Tibial nerve (tissue), 4 donors: ENCODE results near the gene GP9. TPM values are rescaled to one million over a fixed set of nuclear protein-coding genes. Genes with fewer than 3 reads are reported as not detected.

Experiments
- DNase-seq, 2 donors: peaks; one replicate each; pipeline ENCODE4 v3.0.0-alpha.2; 2019; ENCODE audit warnings: low spot score in 2 of 2
- H3K27ac ChIP-seq, 4 donors: fragments of 200-600 bp; sonication (generic) in 3 of 4; one replicate each; pipeline ENCODE4 v1.5.1; 2017 to 2019; ENCODE audit warnings: mild to moderate bottlenecking in 1 of 4
- H3K27me3 ChIP-seq, 2 donors: fragments of 200-600 bp; sonication (generic) in 1 of 2; one replicate each; pipeline versions ENCODE4 v1.5.1 to v1.6.0; 2017 to 2019
- H3K36me3 ChIP-seq, 3 donors: fragments of 200-600 bp; sonication (generic); one replicate each; pipeline ENCODE4 v1.5.1; 2018 to 2019
- H3K4me1 ChIP-seq, 4 donors: fragments of 200-600 bp; sonication (generic) in 3 of 4; one replicate each; pipeline ENCODE4 v1.5.1; 2017 to 2019
- H3K4me3 ChIP-seq, 4 donors: fragments of 200-600 bp; sonication (generic) in 3 of 4; one replicate each; pipeline ENCODE4 v1.5.1; 2017 to 2019; ENCODE audit warnings: mild to moderate bottlenecking in 1 of 4, moderate library complexity in 1 of 4
- H3K9me3 ChIP-seq, 4 donors: fragments of 200-600 bp; sonication (generic) in 3 of 4; one replicate each; pipeline ENCODE4 v1.5.1; 2017 to 2019
- CTCF ChIP-seq, 5 experiments: fragments of 200-600 bp in 3 of 5; fragments of 450-650 bp in 2 of 5; sonication (generic) in 3 of 5; IDR thresholded peaks; one replicate each; pipeline ENCODE4 v1.5.1; 2016 to 2019; ENCODE audit warnings: antibody characterized with exemption in 5 of 5, mild to moderate bottlenecking in 3 of 5, moderate library complexity in 2 of 5
- EP300 ChIP-seq, 2 donors: sonication (generic); formaldehyde crosslinking; IDR thresholded peaks; one replicate each; pipeline ENCODE4 v1.6.1; 2017; ENCODE audit warnings: antibody characterized with exemption in 2 of 2, mild to moderate bottlenecking in 1 of 2
- POLR2A ChIP-seq, 2 donors: fragments of 450-650 bp; IDR thresholded peaks; one replicate each; pipeline ENCODE4 v1.6.1; 2017; ENCODE audit warnings: antibody characterized with exemption in 2 of 2, mild to moderate bottlenecking in 2 of 2, moderate library complexity in 2 of 2
- WGBS, 2 donors: methylation state at CpG; one replicate each; pipeline ENCODE4 v1.1.5; 2018; 5-methylcytosine and 5-hydroxymethylcytosine counted together
- total RNA-seq, 4 donors: library from RNA; depleted of rRNA; stranded (reverse); fragments of >200 nt; gene quantifications; one replicate each; pipeline ENCODE4 v1.1.0, GENCODE V29; 2016

GP9 gene
- total RNA-seq, 4 donors from 2014 or later = not detected

- peaks cover 0 to 3% (median 0%) of the 10 kb centered on the region in 4 donors for H3K4me1 ChIP-seq
- H3K36me3 ChIP-seq = no peaks in the 10 kb centered on the region
- H3K27me3 ChIP-seq = no peaks in the 10 kb centered on the region
- TF ChIP-seq EP300 (IDR thresholded peaks at IDR 0.05) (no peak), POLR2A (IDR thresholded peaks at IDR 0.05) (no peak), CTCF (IDR thresholded peaks at IDR 0.05) (no peak)
- H3K4me3 ChIP-seq = no peak overlapping the region
- DNase-seq = no peak
- no peaks in the 10 kb centered on the region for H3K9me3 ChIP-seq
- 75 to 78% methylated on average over 8 of the region's 8 CpGs for WGBS, 2 donors
- H3K27ac ChIP-seq = no peak overlapping the region
Measured at GRCh38 chr3:129081503-129081902, 20.9 kb downstream of the GP9 start.

GRCh38 chr3:129082026-129082425 is 21.4 kb downstream of the GP9 start:
- WGBS, 2 donors = 79 to 81% methylated on average over 9 of the region's 9 CpGs
- no peak overlapping the region for H3K4me3 ChIP-seq

GRCh38 chr3:129084501-129084900 is 23.9 kb downstream of the GP9 start:
- H3K27me3 ChIP-seq = no peaks in the 10 kb centered on the region
- no peak for DNase-seq
- no peak for TF ChIP-seq CTCF (IDR thresholded peaks at IDR 0.05)
- H3K4me3 ChIP-seq = no peak overlapping the region
- WGBS, 2 donors = 85 to 93% methylated on average over 6 of the region's 6 CpGs
- no peaks in the 10 kb centered on the region for H3K36me3 ChIP-seq
- H3K9me3 ChIP-seq = no peaks in the 10 kb centered on the region
- H3K4me1 ChIP-seq = peaks cover 0 to 12% (median 0%) of the 10 kb centered on the region in 4 donors
- H3K27ac ChIP-seq = no peak overlapping the region

More at GRCh38 chr3:129082026-129082425, 21.4 kb downstream of the GP9 start:
- H3K27ac ChIP-seq = no peak overlapping the region
- no peaks in the 10 kb centered on the region for H3K27me3 ChIP-seq
- H3K4me1 ChIP-seq = peaks cover 0 to 8% (median 0%) of the 10 kb centered on the region in 4 donors
- TF ChIP-seq CTCF (IDR thresholded peaks at IDR 0.05) (no peak), POLR2A (IDR thresholded peaks at IDR 0.05) (no peak), EP300 (IDR thresholded peaks at IDR 0.05) (no peak)
- DNase-seq = no peak
- no peaks in the 10 kb centered on the region for H3K36me3 ChIP-seq
- no peaks in the 10 kb centered on the region for H3K9me3 ChIP-seq

- H3K27ac ChIP-seq = no peak overlapping the region
- no peak for DNase-seq
- H3K4me3 ChIP-seq = no peak overlapping the region
- 86 to 91% methylated on average over 11 to 12 of the region's 12 CpGs for WGBS, 2 donors
- no peak for TF ChIP-seq POLR2A (IDR thresholded peaks at IDR 0.05)
- no peak for TF ChIP-seq EP300 (IDR thresholded peaks at IDR 0.05)
- no peak for TF ChIP-seq CTCF (IDR thresholded peaks at IDR 0.05)
- no peaks in the 10 kb centered on the region for H3K36me3 ChIP-seq
- no peaks in the 10 kb centered on the region for H3K9me3 ChIP-seq
- no peaks in the 10 kb centered on the region for H3K27me3 ChIP-seq
- H3K4me1 ChIP-seq = peaks cover 0 to 12% (median 0%) of the 10 kb centered on the region in 4 donors
Measured at GRCh38 chr3:129085165-129085715, 24.7 kb downstream of the GP9 start.

- no peak for DNase-seq
- TF ChIP-seq EP300 (IDR thresholded peaks at IDR 0.05) (no peak), CTCF (IDR thresholded peaks at IDR 0.05) (no peak), POLR2A (IDR thresholded peaks at IDR 0.05) (no peak)
- WGBS, 2 donors = 88 to 97% methylated on average over 4 of the region's 4 CpGs
Measured at GRCh38 chr3:129085818-129086217, 25.2 kb downstream of the GP9 start.

More at GRCh38 chr3:129085818-129086217, 25.2 kb downstream of the GP9 start:
- H3K4me3 ChIP-seq = no peak overlapping the region
- no peaks in the 10 kb centered on the region for H3K27me3 ChIP-seq
- H3K4me1 ChIP-seq = peaks cover 0 to 12% (median 0%) of the 10 kb centered on the region in 4 donors
- no peak overlapping the region for H3K27ac ChIP-seq
- no peaks in the 10 kb centered on the region for H3K9me3 ChIP-seq
- no peaks in the 10 kb centered on the region for H3K36me3 ChIP-seq
